Germinal center (tissue), 1 donor: ENCODE data around the gene SUPT3H.

ENCODE experiments used
- DNase-seq: peaks from one replicate; pipeline ENCODE4 v3.0.0; 2012; ENCODE audit warnings: mixed read lengths, low spot score

SUPT3H gene

DNA sequence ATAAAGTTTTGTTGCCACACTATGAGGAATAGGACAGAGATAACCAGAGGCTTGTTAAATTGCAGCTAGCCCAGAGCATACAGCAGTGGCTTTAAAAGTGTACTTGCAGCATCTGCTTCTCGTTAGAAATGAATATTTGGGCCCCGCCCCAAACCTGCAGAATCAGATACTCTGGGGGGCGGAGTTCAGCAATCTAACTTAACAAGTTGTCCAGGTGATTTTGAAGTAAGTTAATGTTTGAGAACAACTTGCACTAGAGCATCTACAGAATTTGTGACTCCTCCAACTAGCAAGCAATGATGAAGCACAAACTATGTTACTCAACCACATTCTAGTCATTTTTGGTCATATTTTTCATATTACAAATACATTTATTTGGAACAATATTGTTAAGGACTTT, 10.6 kb upstream of the SUPT3H start:
- no peak for DNase-seq

DNA sequence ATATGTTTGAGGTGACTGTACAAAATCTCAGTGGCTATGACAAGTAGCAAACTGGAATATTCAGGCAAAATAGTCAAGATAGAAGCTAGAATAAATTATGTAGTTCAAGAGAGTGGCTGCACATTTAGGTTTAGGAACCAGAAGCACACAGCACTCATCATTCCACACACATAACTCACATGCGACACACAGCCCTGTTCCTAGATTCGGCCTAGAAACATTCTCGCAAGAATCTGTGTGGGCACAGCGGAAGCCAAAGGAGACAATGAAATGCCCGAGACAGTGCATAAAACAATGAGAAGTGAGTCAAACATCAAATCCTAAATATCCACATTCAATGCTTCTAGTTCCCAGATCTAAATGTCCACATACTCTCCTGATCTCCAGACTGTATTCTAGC, 9.5 kb upstream of the SUPT3H start:
- no peak for DNase-seq

GRCh38 chr6:45386501-45386900, 8.8 kb upstream of the SUPT3H start:
- DNase-seq = no peak

GRCh38 chr6:45382391-45382790, 4.7 kb upstream of the SUPT3H start:
- no peak for DNase-seq

- no peak for DNase-seq
These were observed 696 bp upstream of the SUPT3H start for GRCh38 chr6:45378334-45378926.

- no peak for DNase-seq
These were observed 636 bp downstream of the SUPT3H start for GRCh38 chr6:45377043-45377553.

DNA sequence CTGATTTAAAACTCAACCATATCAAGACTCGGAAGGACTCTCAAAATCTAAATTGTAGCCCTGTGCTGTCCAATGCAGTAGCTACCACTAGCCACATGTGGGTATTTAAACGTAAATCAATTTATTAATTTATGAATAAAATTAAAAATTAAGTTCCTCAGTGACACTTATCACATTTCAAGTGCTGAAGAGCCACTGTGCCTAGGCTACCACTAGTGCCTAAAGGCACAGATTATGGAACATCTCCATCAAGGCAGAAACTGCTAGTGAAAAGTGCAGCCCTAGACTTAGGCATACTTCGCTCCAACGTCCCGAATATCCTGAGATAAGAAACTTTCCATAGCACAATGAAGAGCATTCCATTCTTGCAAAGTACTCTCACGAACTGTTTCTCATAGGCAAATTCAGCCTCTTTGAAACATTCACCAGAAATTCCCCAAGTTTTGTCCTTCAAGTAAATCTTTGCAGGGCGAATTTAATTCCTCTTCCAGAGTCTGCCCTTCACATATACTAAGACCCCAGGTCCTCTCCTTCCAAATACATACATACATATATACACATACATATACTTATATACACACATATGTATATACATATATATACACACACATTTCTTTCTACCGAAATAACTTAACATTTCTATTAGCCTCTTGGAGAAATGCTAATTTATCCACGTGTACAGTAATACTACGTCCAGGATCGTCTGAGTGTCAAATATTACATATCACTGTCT, 1.3 kb downstream of the SUPT3H start:
- no peak for DNase-seq

DNA sequence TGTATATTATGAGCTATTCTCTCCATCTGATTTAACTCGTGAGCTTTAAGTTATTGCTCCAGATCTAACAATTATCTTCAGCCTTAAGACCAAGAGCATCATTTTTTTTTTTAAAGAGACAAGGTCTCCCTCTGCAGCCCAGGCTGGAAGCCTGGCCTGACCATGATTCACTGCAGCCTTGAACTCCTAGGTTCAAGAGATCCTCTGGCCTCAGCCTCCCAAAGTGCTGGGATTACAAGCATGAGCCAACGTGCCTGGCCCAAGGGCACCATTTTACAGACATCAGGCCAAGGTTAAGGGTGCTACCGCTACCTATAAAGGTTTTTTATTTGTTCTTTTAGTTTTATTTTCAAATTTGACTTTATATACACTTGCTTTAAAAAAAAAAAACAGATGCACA, 2.3 kb downstream of the SUPT3H start:
- DNase-seq = no peak

DNA sequence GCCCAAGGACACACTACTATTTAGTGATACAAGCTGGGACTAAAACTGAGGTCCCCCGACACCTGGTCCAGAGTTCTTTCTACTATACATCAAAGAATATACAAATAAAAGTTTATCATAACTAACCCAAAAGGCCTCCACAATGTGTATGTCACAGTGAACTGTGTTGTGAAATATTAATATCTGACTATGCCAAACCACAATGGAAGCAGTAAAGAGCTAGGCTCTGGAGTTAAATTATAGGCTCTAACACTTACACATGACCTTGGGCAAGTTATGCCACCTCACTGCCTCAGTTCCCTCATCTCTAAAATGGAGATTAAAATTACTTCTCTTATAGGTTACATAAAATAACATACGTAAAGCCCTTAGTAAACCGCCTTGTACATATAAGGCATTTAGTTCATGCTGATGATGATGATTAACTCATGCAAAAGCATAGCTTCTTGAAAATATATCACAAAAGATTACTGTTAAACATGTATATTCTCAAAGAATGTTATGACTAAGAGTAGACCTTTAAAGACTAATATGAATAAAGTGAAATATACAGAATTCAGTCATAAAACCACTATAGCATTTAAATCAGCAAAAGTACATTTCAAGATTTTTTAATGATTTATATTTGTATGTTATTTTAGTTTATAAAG, 5.7 kb downstream of the SUPT3H start:
- DNase-seq = no peak

GRCh38 chr6:45369870-45370269, 7.9 kb downstream of the SUPT3H start:
- no peak for DNase-seq

DNA sequence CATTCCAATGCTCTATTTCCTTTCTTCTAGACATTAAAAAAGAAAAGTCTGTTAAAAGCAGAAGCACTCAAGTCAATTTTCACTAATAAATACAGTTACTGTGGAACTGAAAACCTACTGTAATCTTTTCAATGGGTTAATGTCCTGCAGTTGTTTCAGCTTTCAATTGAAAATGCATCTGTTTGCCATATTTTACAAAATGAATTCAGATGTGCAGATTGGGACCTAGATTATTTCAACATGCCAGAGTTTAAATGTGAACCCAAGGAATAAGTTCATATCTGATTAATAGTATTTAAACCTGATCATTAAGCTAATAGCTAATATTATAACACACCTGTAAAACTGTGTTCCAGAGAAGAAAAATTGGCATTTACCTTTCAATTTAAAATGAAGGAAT, 9.7 kb downstream of the SUPT3H start:
- no peak for DNase-seq

GRCh38 chr6:45366534-45366933, 11.2 kb downstream of the SUPT3H start:
- no peak for DNase-seq

DNA sequence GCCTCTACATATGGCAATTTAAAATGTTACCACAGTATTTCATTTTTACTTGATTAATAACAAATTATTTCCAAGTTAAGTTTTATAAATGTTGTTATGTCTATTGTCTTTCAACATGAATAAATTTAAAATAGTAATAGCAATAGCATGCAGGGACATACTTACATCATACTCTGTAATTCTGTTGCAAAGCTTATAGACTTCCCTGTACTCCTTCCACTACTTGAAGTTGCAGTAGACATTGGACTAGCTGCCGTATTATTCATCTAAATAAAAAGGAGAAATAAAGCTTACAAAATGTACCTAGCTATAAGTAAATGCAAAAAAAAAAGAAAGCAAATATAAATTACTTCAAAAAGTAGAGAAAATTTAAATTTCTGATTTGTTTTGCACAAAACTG, 12.7 kb downstream of the SUPT3H start:
- DNase-seq = no peak

GRCh38 chr6:45364466-45364865, 13.3 kb downstream of the SUPT3H start:
- DNase-seq = no peak

- DNase-seq = no peak
These were observed 24.1 kb downstream of the SUPT3H start for GRCh38 chr6:45353654-45354053.

DNA sequence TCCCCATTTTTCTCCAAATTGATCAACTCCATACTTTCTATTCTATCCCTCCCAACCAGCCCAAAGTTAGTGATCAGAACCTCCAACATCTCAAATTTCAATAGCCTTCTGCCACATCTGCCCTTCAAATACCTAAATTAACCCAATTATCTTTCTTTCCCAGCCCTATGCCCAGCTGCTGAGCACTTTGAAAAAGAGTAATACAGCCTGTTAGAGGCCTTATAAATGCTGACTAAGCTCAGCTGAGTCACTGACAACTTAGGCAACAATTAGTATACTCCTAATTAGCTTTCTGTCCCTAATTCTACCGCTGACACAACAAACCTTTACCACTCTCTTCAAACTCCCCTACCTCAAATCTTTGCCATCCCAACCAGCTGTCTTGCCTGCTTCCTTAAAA, 26.1 kb downstream of the SUPT3H start:
- DNase-seq = no peak

- DNase-seq = no peak
These were observed 26.7 kb downstream of the SUPT3H start for GRCh38 chr6:45351076-45351475.

DNA sequence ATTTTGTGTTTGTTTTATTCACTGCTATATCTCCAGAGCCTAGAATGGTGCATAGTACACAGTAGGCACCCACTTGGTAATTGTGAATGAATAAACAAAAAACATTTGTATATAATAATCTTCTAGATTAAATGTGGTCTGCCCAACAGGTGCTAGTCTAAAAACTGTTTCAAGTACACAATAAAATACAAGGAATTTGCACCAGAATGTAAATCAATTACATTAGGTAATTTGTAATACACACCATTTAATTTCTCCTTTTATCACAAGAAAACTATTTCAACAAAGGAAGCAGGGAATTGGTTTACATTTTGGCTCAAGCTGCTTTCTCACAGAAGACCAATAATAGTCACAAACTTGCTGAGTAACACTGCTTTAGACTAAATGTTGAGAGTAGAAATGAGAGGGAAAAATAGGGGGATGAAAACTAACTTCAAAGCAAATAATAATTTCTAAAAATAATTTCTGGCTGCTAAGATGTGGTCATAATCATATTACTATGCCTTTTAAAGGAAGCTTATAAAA, 27.5 kb downstream of the SUPT3H start:
- no peak for DNase-seq

DNA sequence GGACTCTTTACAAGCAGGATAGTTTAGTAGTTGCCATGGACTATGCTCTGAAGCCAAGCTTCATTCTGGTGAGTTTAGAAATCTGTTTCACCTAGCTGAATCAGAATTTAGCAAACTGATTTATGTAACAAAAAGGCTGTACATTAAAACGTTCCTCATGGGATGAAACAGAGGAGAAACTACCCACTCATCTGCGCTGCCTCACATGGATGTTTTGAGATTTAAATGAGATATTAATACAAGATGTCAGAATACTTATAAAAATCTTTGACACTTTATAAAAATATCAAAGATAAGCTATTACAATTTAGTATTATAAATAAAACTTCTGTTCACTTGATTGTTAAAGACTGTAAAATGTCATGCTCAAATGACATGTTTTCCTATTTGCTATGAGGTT, 32.8 kb downstream of the SUPT3H start:
- no peak for DNase-seq

GRCh38 chr6:45328523-45328922, 49.2 kb downstream of the SUPT3H start:
- DNase-seq = no peak

DNA sequence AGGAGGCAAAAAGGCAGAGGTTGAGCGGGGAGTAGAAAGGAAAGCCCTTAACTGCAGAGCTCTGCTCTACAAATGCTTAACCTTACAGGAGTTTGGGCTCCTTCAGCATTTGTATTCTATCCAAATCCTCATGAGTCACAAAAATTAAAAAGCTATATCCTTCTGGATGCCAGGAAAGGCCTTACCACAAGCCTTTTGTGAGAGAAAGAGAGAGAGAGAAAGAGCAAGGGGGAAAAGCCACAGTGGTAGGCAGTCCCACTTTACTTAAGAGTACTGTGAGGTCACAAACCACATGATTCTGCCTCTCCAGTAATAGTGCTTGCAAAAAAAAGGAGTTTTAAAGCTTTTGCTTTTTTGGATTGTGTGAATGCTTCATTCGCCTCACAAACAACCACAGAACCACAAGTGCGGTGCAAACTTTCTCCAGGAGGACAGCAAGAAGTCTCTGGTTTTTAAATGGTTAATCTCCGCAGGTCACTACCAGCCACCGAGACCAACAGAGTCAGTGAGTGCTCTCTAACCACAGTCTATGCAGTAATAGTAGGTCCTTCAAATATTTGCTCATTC, 49.7 kb downstream of the SUPT3H start, which contains the start of gene RUNX2:
RUNX2 (plus strand) TSS at position 375 of the 567 bp plus-strand sequence. CDS start 397 bp downstream, outside the sequence.
- no peak for DNase-seq

DNA sequence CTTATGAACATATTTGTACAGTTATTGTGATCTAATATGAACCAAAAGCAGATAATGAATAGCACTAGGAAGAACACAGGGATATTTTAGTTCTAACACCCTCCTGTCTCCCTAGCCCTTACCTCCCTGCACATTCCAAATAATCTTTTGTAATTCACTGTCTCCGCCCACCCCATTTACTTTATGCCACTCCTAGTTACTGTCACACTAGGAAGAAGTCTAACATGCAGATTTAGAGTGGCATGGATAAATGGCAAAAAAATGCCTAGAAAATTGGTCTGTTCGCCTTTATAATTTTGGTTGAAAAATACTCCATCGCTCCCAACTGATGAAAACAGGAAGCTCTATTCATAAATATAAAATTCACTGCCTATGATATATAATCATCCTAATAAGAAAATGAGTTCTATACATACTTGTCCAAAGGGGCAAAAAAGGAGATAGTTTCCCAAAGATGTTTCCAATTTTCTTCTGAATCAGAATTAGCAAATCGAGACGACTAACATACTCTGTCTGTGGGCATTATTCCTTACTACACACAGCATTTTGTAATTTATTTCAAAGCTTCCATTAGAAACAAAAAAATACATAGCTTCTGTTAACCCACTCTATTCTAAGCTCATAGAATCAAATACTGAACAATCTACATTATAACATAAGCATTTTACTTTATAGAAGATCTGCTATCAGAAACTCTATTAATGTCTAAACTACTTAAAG, 50.9 kb downstream of the SUPT3H start:
- DNase-seq = no peak
